ENCODE results near the gene UBAP2L. TPM values are rescaled to one million over a fixed set of nuclear protein-coding genes. Genes with fewer than 3 reads are reported as not detected.
A peak's percentile ranks its signal among the peaks of the same experiment; 100 is the strongest.

Gene UBAP2L
- total and polyA plus RNA-seq, 9 of the 15 experiments (the other 6 are each of a cell fraction or from before 2014, with no cell fraction given): 75.0 to 245 (median 119) TPM

- TF ChIP-seq GMEB1 (CRISPR knock-in tag; IDR thresholded peaks at IDR 0.05) (no peak), ETS2 (tag; IDR thresholded peaks at IDR 0.05; ENCODE audit: borderline replicate concordance, poor library complexity, severe bottlenecking) (no peak), CHD2 (IDR thresholded peaks at IDR 0.05; ENCODE audit: low read depth, low read length) (no peak), ATF1 (CRISPR knock-in tag; IDR thresholded peaks at IDR 0.05) (no peak), ATF1 (tag; IDR thresholded peaks at IDR 0.05) (0 out of 2 replicates have a peak, but pooled peaks have one; percentile 10), ZNF76 (CRISPR knock-in tag; IDR thresholded peaks at IDR 0.05; ENCODE audit: borderline replicate concordance) (no peak), THAP7 (CRISPR knock-in tag; IDR thresholded peaks at IDR 0.05) (no peak), HOXB6 (CRISPR knock-in tag; IDR thresholded peaks at IDR 0.05; ENCODE audit: borderline replicate concordance) (no peak), ZNF398 (CRISPR knock-in tag; IDR thresholded peaks at IDR 0.05) (no peak), ELF4 (CRISPR knock-in tag; IDR thresholded peaks at IDR 0.05) (no peak), HLTF (IDR thresholded peaks at IDR 0.05) (no peak), ZNF655 (CRISPR knock-in tag; IDR thresholded peaks at IDR 0.05) (no peak), ZNF280A (IDR thresholded peaks at IDR 0.05; ENCODE audit: low read depth, partially characterized antibody) (no peak), SOX6 (IDR thresholded peaks at IDR 0.05) (peak; percentile 45; the same call in 1 of the 2 replicates), TFE3 (CRISPR knock-in tag; IDR thresholded peaks at IDR 0.05) (no peak), FOXP1 (CRISPR knock-in tag; IDR thresholded peaks at IDR 0.05) (no peak), KLF6 (CRISPR knock-in tag; IDR thresholded peaks at IDR 0.05; ENCODE audit: borderline replicate concordance) (no peak), CTCF (IDR thresholded peaks at IDR 0.05 in 2 of 3, conservative IDR thresholded peaks at IDR 0.05 in 1 of 3; ENCODE audit: insufficient read depth in 2 of 3, low read depth in 1 of 3, low read length in 3 of 3) (peak; percentile 80 to 88 (median 80))
These were observed 34.6 kb upstream of the UBAP2L start (continued) for GRCh38 chr1:154186177-154186576.
